Adipose tissue (tissue), 3 donors: Measurements from ENCODE around the gene FAM120A. TPM values are rescaled to one million over a fixed set of nuclear protein-coding genes. Genes with fewer than 3 reads are reported as not detected.

Experiments
- H3K27ac ChIP-seq: one replicate; pipeline ENCODE4 v1.5.1; 2013; ENCODE audit warnings: low read depth, low read length
- WGBS, 3 donors: extraction: QIAGEN DNeasy Blood & Tissue Kit; methylation state at CpG; one replicate each; pipeline ENCODE4 v1.1.7; 2013; 5-methylcytosine and 5-hydroxymethylcytosine counted together
- polyA plus RNA-seq, 3 donors: library from polyadenylated mRNA; stranded (reverse); fragments of 200-250 nt; gene quantifications; one replicate each; pipeline ENCODE4 v1.2.3, GENCODE V29; 2013
- donor health status: healthy with polysubstance abuse.
- donor health status: Bipolar disorder and iron deficiency.
- donor health status: healthy.

FAM120A gene
- polyA plus RNA-seq, 3 donors, result 38.4 to 60.1 (median 53.3) TPM

- 88 to 94% (median 88%) methylated on average over 5 of the region's 5 CpGs for WGBS, 3 donors
- H3K27ac ChIP-seq, result no peak overlapping the region
Observed at GRCh38 chr9:93525476-93525875, 74.0 kb downstream of the FAM120A start.

- H3K27ac ChIP-seq, result no peak overlapping the region
- WGBS, 3 donors, result 58 to 86% (median 72%) methylated on average over 3 of the region's 3 CpGs
Observed at GRCh38 chr9:93531374-93531773, 79.9 kb downstream of the FAM120A start.

- whole genome bisulfite sequencing, 3 donors, result 60 to 93% (median 89%) methylated on average over 8 of the region's 8 CpGs
- H3K27ac ChIP-seq, result no peak overlapping the region
Observed at GRCh38 chr9:93532141-93532540, 80.7 kb downstream of the FAM120A start.

GRCh38 chr9:93533863-93534262 lies 82.4 kb downstream of the FAM120A start:
- no peak overlapping the region for H3K27ac ChIP-seq
- 86 to 92% (median 92%) methylated on average over 8 of the region's 8 CpGs for WGBS, 3 donors

- H3K27ac ChIP-seq, result no peak overlapping the region
- WGBS, 3 donors, result 90 to 96% (median 95%) methylated on average over 4 of the region's 4 CpGs
Observed at GRCh38 chr9:93536167-93536566, 84.7 kb downstream of the FAM120A start.

GRCh38 chr9:93536874-93537273 lies 85.4 kb downstream of the FAM120A start:
- H3K27ac ChIP-seq, result no peak overlapping the region
- 76 to 80% (median 76%) methylated on average over 9 of the region's 9 CpGs for WGBS, 3 donors

GRCh38 chr9:93540305-93540704 lies 88.8 kb downstream of the FAM120A start:
- no peak overlapping the region for H3K27ac ChIP-seq
- WGBS, 3 donors, result 91 to 93% (median 92%) methylated on average over 8 of the region's 8 CpGs

- H3K27ac ChIP-seq, result no peak overlapping the region
- WGBS, 3 donors, result 74 to 93% (median 81%) methylated on average over 4 of the region's 4 CpGs
Observed at GRCh38 chr9:93541005-93541404, 89.5 kb downstream of the FAM120A start.

GRCh38 chr9:93541581-93542349 lies 90.3 kb downstream of the FAM120A start:
- H3K27ac ChIP-seq, result no peak overlapping the region
- 39 to 86% (median 82%) methylated on average over 8 of the region's 8 CpGs for WGBS, 3 donors

- WGBS, 3 donors, result 97 to 98% (median 98%) methylated on average over 9 of the region's 9 CpGs
- H3K27ac ChIP-seq, result no peak overlapping the region
Observed at GRCh38 chr9:93543117-93543516, 91.6 kb downstream of the FAM120A start.

GRCh38 chr9:93546356-93546755 lies 94.9 kb downstream of the FAM120A start:
- no peak overlapping the region for H3K27ac ChIP-seq
- WGBS, 3 donors, result 89 to 96% (median 95%) methylated on average over 11 of the region's 11 CpGs

GRCh38 chr9:93549611-93550010 lies 98.1 kb downstream of the FAM120A start:
- H3K27ac ChIP-seq, result no peak overlapping the region
- 32 to 80% (median 76%) methylated on average over 5 of the region's 5 CpGs for WGBS, 3 donors

- 96 to 97% (median 96%) methylated on average over 1 of the region's 1 CpG for WGBS, 3 donors
- H3K27ac ChIP-seq, result no peak overlapping the region
Observed at GRCh38 chr9:93552923-93553322, 101.4 kb downstream of the FAM120A start.

- 81 to 85% (median 84%) methylated on average over 4 of the region's 4 CpGs for WGBS, 3 donors
- H3K27ac ChIP-seq, result no peak overlapping the region
Observed at GRCh38 chr9:93555370-93555769, 103.9 kb downstream of the FAM120A start.

- no peak overlapping the region for H3K27ac ChIP-seq
- WGBS, 3 donors, result 81 to 93% (median 92%) methylated on average over 15 of the region's 15 CpGs
Observed at GRCh38 chr9:93557366-93558137, 106.1 kb downstream of the FAM120A start.

GRCh38 chr9:93558503-93558902 lies 107.0 kb downstream of the FAM120A start:
- WGBS, 3 donors, result 82 to 93% (median 87%) methylated on average over 14 of the region's 14 CpGs
- H3K27ac ChIP-seq, result no peak overlapping the region

- WGBS, 3 donors, result 80 to 90% (median 88%) methylated on average over 5 of the region's 5 CpGs
- no peak overlapping the region for H3K27ac ChIP-seq
Observed at GRCh38 chr9:93560991-93561390, 109.5 kb downstream of the FAM120A start.

- WGBS, 3 donors, result 90 to 98% (median 93%) methylated on average over 2 of the region's 2 CpGs
- H3K27ac ChIP-seq, result no peak overlapping the region
Observed at GRCh38 chr9:93562157-93562556, 110.7 kb downstream of the FAM120A start.

GRCh38 chr9:93565089-93565488 lies 113.6 kb downstream of the FAM120A start:
- WGBS, 3 donors, result 87 to 90% (median 88%) methylated on average over 4 of the region's 4 CpGs

More at GRCh38 chr9:93565089-93565488, 113.6 kb downstream of the FAM120A start:
- H3K27ac ChIP-seq, result no peak overlapping the region
